GM19351 (cell line): ENCODE measurements around the gene NDUFA12.
"Not testable (repeated sequence)": the region's sequence is repeated elsewhere in the genome, so short reads cannot be mapped to it uniquely, and the experiment has no call there.

ENCODE experiments used
- ATAC-seq: cut with Tn5 transposase; IDR thresholded peaks from one replicate; pipeline ENCODE4 v1.9.1; 2021; ENCODE audit warnings: mild to moderate bottlenecking, moderate library complexity; ENCODE audit not compliant: unreplicated experiment

Gene NDUFA12

DNA sequence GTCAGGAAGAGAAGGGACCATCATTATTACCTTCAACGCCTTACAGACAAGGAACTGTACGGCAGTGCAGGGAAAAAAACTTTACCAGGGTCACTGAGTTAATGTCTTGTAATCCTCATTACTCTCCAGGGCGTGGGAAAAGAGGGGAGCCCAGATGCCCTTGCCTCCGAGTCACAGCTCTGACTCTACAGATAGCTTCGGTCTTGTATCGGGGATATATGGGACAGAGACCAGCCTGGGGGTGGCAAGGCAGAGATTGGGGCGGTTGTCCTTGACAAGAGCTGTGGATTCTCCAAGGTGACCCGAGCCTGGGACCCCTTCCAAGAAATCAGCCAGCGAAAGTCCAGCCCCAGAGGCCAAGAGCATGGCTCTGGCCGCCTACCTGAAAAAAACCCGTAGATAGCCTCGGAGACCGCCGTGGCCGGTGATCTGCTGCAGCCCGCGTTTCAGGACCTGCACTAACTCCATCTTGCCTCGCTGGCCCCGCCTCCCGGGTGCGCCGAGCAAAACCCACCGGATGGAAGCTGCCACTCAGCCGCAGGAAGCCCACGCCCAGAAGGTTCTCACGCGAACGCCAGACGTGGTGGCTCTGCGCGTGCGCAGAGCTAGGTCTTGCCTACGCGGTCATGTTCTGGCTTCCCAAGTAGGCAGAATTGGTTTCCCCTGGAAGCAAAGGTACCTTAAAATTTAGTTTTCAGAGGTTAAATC lies at the start of gene NDUFA12:
TSS of gene NDUFA12 (minus strand) at position 485 of the 708 bp plus-strand sequence. CDS start at position 468, 17 bp downstream.
- ATAC-seq: peak; percentile 99

DNA sequence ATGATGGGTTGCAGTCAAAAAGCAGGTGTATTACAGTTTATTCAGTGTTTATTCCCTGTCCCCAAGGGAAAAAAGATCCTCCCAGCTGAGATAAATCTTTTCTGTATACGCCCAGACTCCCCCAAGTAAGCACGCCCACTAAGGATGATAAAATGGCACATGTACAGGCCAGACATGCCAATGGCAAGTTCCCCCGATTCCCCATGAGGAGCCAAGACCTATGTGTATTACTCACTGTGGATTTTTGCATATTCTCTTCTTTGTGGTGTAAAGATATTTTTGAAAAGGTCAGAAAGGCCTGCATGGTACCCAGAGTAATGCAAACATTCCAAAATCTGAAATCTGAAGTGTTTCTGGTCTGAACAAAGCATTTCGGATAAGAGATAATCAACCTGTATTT lies 47.7 kb upstream of the NDUFA12 start:
- ATAC-seq: no peak

DNA sequence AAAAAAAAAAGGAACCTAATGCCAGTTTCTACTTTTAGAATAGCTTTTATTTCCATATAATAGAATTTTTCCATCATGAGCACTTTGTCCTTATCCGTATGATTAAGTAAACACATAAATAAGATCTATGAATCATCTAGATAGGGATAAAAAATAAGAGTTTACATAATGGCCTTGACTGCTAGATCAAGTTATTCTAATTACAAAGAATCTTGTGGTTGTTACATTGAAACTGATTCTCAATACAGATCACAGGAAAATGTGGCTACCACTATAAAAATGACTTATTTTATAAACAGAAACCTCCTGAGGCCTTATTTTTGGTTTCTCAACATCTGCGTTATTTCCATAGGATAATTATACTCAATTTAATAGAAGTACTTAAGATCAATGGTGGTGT lies 34.4 kb upstream of the NDUFA12 start:
- ATAC-seq: no peak

DNA sequence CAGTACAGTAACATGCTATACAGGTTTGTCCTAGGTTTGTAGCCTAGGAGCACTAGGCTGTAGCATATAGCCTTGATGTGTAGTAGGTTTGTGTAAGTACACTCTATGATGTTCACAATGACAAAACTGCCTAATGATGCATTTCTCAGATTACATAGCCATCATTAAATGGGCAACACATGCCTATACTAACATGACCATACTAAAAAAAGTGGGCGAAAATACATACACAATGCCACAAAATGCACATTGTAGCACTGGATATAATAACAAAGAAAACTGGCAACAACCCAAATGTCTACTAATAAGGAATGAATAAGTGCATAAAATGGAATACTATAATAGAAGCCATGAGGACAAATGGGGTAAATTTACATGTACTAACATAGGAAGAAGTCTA lies 31.3 kb upstream of the NDUFA12 start:
- ATAC-seq: no peak

DNA sequence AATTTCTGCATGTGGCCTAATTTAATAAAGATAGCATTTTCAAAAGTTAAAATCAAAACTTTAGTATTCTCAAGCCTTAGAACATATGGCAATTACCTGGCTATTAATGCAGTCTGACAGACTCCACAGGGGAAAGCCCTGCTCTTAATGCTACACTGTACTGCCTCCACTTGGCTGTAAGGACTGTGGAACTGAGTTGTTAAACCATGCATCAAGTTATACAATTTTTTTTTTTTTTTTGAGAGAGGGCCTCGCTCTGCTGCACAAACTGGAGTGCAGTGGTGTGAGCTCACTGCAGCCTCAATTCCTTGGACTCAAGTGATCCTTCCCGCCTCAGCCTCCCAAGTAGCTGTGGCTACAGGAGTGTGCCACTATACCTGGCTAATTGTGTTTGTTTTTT lies 19.0 kb upstream of the NDUFA12 start:
- no peak for ATAC-seq

DNA sequence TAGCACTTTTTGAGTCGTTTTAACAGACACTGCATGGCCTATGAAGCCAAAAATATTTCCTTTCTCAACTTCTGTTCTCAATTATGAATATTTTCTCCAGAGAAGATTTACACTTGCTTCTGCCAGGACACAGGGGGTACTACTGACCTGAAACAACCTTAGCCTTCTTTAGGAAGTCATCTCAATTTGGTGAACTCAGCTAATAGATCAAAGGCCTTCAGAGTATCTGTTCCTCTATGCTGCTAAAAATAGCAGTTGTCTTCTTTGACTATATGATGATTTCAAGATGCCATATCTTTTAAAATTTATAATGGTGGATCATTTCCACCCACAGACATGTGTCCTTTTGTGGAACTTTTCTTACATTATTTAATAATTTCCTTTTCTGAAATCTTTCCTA lies 14.0 kb upstream of the NDUFA12 start:
- no peak for ATAC-seq

DNA sequence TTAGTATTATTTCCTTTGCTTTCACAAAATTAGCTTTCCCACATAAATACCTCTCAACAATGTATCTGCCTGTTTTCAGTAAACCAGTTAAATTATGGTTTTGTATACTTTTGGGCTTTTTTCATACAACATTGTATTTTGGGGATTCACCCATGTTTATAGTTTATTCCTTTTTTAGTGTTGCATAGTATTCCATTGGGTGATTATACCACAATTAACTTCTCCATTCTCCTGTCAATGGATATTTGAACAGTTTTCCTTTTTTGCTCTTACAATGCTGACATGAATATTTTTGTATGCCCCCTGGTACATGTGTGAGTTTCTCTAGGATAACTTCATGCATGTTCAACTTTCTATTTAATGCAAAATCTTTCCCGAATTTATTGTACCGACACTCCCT lies 12.6 kb upstream of the NDUFA12 start:
- no peak for ATAC-seq

DNA sequence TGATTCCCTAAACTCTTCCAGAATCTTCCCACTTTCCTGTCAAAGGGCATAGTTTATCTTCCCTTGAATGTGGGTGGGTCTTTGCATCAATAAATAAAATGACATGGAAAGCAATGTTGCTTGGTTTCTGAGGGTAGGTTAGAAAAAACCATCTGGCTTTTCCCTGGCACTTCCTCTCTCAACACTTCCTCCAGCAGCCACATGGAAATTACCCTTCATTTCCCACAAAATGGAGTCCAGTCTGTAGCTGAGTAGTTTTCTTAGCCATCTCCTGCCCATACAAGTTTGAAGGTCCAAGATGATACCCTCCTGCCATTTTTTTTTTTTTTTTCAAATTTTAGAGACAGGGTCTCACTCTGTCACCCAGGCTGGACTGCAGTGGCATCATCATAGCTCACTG lies 11.1 kb upstream of the NDUFA12 start:
- ATAC-seq: no peak

DNA sequence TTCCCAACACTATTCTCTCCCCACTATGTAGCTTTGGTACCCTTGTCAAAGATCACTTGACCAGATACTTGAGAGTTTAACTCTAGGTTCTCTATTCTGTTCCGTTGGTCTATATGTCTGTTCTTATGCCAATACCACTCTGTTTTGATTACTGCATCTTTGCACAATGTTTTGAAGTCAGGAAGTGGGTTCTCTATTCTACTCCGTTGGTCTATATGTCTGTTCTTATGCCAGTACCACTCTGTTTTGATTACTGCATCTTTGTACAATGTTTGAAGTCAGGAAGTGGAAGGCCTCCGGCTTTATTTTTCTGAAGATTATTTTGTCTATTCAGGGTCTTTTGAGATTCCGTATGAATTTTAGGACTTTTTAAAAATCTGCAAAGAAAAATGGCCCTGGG lies 2.7 kb upstream of the NDUFA12 start:
- no peak for ATAC-seq

DNA sequence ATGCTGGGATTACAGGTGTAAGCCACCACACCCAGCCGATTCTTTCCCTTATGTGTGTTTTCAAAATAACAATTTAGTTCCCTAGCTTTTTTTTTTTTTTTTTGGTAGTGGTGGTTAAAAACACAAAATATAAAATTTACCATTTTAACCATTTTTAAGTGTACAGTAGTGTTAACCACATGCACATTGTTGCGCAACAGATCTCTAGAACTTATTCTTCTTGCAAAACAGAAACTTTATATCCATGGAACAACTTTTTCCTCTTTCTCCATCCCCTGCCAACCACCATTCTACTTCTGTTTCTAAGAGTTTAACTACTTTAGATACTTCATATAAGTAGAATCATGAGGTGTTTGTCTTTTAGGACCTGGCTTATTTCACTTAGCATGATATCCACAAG lies 1.1 kb upstream of the NDUFA12 start:
- ATAC-seq: no peak

DNA sequence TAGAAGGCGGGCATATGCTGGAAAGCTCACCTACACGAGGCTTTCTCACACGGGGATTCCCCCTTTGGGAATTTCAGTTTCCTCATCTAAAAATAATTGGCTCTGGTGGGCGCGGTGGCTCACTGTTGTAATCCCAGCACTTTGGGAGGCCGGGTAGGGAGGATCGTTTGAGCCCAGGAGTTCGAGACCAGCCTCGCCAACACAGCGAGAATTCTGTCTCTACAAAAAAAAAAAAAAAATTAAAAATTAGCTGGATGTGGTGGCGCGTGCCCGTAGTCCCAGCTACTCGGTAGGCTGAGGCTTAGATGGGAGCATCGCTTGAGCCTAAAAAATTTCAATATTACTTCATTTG lies 400 bp upstream of the NDUFA12 start:
- no peak for ATAC-seq

DNA sequence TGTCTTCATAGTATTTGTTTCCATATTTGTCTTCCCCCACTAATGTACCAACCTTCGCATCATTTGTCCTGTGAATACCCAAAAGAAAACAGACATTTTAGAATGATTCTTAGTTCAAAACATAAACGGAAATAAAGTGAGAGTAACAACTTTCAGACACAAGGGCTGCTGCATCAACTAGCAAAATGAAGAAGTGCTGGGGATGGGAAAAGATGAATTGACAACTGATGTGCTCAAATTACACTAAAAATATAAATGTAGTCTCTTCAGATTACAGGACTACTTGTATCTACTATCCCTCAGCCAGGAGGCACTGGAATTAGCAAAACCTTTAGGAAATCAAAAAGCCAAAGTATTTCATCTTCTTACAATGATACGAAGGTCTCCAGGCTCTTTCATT lies 743 bp downstream of the NDUFA12 start:
- ATAC-seq: no peak

DNA sequence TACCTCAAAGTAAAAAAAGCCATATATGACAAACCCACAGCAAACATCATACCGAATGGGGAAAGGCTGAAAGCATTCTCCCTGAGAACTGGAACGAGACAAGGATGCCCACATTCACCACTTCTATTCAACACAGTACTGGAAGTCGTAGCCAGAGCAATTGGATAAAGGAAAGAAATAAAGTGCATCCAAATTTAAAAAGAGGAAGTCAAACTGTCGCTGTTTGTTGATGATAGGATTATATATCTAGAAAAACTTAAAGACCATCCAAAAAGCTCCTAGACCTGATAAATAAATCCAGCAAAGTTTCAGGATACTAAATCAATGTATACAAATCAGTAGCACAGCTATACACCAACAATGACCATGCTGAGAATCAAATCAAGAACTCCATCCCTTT lies 5.2 kb downstream of the NDUFA12 start:
- ATAC-seq: no peak

DNA sequence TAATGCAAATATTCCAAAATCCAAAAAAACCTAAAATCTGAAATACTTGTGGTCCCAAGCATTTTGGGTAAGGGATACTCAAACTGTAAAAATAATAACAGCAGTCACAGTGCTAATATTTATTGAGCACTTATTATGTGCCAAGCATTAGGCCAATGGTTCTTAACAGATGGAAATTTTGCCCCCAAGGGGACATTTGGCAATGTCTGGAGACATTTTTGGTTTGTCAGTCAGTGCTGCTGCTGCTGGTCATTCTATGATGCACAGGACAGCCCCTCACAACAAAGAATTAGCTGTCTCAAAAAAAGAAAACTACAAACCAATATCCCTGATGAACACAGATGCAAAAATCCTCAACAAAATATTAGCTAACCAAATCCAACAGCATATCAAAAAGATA lies 5.8 kb downstream of the NDUFA12 start:
- ATAC-seq: no peak

DNA sequence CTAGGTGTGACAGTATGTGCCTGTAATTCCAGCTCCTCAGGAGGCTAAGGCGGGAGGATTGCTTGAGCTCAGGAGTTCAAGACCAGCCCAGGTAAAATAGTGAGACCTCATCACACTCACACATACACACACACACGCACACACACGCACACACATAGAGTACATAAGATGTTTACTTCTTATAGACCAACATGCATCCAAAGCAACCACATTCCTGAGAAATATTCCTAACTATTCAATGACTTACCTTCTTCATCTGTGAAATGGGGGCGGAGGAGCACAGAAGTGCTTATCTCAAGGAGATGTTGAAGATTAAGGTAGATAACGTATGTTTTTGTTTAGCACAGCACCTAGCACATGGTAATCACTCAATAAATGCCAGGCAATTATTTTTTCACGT lies 6.4 kb downstream of the NDUFA12 start:
- no peak for ATAC-seq

DNA sequence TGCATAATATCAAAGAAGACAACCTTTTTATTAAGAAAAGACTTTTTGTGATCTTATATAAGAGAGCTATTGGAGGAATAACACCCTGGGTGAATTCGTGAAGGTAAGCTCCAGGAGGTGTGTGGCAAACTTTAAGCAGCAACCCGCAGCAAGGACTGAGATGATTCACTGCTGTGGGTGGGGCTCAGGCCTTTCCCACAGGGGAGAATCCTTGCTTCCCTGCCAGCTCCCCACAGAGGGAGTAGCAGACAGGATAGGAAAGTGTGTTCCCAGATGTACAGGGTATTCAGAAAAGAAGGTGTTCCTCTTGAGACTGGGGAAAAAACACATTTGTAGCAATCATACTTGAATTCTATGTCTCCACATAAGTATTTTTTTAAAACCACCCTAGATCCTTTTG lies 9.2 kb downstream of the NDUFA12 start:
- ATAC-seq: no peak

DNA sequence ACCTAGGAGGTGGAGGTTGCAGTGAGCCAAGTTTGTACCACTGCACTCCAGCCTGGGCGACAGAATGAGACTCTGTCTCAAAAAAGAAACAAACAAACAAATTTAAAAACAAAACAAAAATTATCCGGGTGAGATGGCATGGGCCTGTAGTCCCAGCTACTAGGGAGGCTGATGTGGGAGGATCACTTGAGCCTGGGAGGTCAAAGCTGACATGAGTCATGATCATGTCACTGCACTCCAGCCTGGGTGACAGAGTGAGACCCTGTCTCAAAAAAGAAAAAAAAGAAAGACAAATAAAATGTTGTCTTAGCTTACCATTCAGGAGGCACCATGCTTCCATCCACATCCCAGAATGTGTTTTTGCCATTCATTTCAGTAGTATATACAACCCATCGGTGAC lies 9.6 kb downstream of the NDUFA12 start:
- ATAC-seq: not testable (repeated sequence)

DNA sequence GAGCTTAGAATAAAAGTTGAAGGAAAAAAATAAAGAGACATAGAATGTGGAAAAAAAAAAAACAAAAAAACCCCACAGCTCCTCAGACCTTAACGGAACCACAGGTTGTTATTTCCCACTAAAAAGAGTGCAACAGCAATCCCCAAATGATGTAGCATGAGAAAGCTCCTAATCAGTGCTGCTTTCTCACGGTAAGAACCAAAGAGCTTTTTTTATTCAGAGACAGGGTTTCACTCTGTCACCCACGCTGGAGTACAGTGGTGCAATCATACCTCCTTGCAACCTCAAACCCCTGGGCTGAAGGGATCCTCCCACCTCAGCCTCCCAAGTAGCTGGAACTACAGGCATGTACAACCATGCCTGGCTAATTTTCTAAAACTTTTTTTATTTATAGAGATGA lies 13.3 kb downstream of the NDUFA12 start:
- no peak for ATAC-seq

DNA sequence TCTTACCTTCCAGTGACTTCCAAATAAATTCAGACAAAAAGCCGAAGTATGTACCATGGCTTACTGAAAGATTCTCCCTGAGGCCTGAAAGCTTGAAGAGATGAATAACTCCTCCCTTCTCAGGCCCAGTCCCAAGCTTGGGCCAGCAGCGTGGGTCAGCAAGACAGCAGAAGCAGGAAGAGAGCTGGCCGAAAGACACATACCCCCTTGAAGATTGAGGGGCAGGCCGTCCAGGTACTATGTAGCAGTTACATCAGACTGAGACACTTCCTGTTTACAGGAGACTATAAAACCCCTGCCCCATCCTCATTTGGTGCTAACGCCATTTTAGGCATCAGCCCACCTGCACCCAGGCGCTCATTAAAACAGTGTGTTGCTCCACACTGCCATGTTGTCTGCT lies 15.0 kb downstream of the NDUFA12 start:
- ATAC-seq: no peak

DNA sequence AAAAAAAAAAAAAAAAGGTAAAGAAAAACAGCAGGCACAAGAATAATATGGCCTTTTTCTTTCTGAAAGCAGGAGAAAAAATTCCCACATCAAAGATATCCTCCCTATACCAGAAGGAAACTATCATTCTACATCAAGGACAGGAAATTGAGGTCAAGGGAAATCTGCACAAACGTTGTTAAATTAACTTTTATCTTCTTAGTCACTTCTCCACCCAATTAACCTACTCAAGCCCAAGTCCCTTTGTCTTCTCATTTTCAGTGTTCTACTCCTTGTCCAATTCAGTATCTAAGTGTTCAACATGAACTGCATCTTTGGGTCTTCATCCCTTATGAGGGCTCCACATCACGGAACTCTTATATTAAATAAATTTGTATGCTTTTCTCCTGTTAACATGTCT lies 15.7 kb downstream of the NDUFA12 start:
- no peak for ATAC-seq

DNA sequence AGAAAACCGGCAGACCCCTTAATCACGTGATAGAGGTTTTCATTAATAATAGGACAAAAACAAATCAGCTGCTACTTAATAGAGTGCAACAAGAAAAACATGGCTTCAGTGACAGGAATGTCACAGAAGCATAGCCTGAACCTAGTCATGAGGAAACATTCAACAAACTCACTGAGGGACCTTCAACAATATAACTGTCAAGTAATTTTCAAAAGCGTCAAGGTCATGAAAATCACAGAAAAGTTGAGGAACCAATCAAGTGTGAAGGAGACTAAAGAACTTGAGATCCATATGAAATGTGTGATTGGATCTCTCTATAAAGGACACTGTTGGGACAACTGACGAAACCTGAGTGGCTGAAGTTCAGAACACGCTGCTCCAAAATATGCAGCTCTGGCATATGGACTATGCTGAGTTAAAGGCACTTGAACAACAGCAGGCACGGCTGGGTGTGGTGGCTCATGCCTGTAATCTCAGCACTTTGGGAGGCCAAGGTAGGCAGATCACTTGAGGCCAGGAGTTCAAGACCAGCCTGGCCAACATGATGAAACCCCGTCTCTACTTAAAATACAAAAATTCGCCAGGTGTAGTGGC lies 16.3 kb downstream of the NDUFA12 start:
- ATAC-seq: no peak

DNA sequence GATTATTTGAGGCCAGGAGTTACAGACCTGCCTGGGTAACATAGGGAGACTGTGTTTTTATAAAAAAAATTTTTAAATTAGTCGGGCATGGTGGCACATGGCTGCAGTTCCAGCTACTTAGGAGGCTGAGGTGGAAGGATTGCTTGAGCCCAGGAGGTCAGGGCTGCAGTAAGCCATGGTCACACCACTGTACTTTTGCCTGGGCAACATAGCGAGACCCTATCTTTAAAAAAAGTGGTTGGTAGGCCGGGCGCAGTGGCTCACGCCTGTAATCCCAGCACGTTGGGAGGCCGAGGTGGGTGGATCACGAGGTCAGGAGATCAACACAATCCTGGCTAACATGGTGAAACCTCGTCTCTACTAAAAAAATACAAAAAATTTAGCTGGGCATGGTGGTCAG lies 18.4 kb downstream of the NDUFA12 start:
- ATAC-seq: not testable (repeated sequence)

DNA sequence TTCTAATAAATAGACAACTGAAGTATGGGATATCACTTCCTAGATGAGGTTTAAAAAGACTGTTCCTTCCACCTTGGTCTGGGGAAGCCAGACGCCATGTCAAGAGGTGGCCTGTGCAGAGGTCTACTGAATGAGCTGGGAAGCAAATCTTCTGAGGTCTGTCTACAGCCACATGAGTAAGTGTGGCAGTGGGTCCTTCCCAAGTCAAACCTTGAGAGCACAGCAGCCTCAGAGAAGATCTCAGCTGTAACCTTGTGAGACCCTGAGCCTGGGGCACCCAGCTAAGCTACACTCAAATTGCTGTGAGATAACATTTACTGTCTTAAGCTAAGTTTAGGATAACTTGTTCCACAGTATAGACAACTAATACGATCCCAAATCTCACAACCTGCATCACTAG lies 20.2 kb downstream of the NDUFA12 start:
- ATAC-seq: no peak
